Measurements from ENCODE around the gene PERM1.

DNA sequence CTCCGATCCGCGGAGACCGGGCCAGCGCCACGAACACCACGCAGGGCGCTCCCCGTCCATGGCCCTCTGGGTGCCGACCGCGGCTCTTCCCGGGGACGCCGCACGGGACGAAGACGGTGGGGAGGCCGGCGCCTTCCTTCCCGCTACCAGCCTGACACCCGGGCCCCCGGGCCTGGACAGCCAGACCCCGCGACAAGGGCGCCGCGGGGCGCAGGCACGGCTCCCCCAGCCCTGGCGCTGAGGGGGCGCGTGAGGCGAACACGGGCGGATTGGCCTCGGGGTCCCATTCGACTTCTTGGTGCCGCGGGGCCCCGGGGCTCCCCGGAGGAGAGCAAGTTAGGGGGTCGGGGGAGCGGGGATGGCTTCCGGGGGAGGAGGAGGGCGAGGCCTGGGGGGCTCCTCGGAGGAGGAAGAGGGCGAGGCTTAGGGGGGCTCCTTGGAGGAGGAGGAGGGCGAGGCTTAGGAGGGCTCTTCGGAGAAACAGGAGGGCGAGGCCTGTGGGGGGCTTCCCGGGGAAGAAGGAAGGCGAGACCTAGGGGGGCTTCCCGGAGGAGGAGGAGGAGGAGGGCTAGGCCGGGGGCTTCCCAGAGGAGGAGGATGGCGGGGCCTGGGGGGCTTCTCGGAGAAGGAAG is 22.0 kb downstream of the PERM1 start:
- TF ChIP-seq, protein P1, sequence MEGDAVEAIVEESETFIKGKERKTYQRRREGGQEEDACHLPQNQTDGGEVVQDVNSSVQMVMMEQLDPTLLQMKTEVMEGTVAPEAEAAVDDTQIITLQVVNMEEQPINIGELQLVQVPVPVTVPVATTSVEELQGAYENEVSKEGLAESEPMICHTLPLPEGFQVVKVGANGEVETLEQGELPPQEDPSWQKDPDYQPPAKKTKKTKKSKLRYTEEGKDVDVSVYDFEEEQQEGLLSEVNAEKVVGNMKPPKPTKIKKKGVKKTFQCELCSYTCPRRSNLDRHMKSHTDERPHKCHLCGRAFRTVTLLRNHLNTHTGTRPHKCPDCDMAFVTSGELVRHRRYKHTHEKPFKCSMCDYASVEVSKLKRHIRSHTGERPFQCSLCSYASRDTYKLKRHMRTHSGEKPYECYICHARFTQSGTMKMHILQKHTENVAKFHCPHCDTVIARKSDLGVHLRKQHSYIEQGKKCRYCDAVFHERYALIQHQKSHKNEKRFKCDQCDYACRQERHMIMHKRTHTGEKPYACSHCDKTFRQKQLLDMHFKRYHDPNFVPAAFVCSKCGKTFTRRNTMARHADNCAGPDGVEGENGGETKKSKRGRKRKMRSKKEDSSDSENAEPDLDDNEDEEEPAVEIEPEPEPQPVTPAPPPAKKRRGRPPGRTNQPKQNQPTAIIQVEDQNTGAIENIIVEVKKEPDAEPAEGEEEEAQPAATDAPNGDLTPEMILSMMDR (conservative IDR thresholded peaks at IDR 0.05; ENCODE audit: low read depth, low read length): no peak
- TF ChIP-seq EZH2 (IDR thresholded peaks at IDR 0.05; ENCODE audit: low read length, unreplicated experiment): no peak
